K562 (cell line): Measurements from ENCODE around the gene ATP5PD. TPM values are rescaled to one million over a fixed set of nuclear protein-coding genes. Genes with fewer than 3 reads are reported as not detected.

Source experiments
- ATAC-seq: fragments of 200-7000 bp; cut with Tn5 transposase; 3 replicates; pipeline ENCODE4 v1.9.1; 2020; ENCODE audit warnings: moderate library complexity
- BruUV-seq: library from RNA; stranded (reverse); fragments of 400-500 nt; replicated peaks from 2 replicates; lab custom pipeline; 2021; lab: Mats Ljungman, UMichigan
- CTCF ChIA-PET: fragments of 300-600 bp; formaldehyde crosslinking; extraction: SDS; loops from one replicate; lab custom pipeline; 2021; ENCODE audit warnings: low intra/inter-chr PET ratio; lab: Yijun Ruan, JAX
- POLR2A ChIA-PET: fragments of 300-600, 350-650 bp; sonication (Branson Sonifier 250); formaldehyde crosslinking; extraction: SDS; loops from one replicate; lab custom pipeline; 2021; ENCODE audit warnings: antibody characterized with exemption, inconsistent platforms; lab: Yijun Ruan, JAX
- DNase-seq, 4 experiments: peaks; one replicate each; pipeline versions ENCODE4 v3.0.0 to v3.0.0-alpha.2; 2011 to 2018; ENCODE audit warnings: low spot score in 3 of 4, mixed read lengths in 3 of 4; ENCODE audit errors: extremely low read depth in 1 of 4
- FAIRE-seq: peaks from 2 replicates; lab custom pipeline; 2011; peaks lifted over from hg19 to GRCh38; lab: Jason Lieb, UNC
- H2AFZ ChIP-seq: 2 replicates; pipeline ENCODE4 v1.6.0; 2011; ENCODE audit warnings: low read depth, low read length, control low read depth, inconsistent platforms
- H3K27ac ChIP-seq: fragments of 200-600 bp; 3 replicates; pipeline ENCODE4 v1.8.0; 2011; ENCODE audit warnings: low read depth, mild to moderate bottlenecking, control low read depth, inconsistent platforms, low read length, moderate library complexity, mixed read lengths; ENCODE audit errors: extremely low read depth
- H3K27me3 ChIP-seq, 2 experiments: fragments of 300-600 bp in 1 of 2; 2 replicates in 1 of 2; 3 replicates in 1 of 2; pipeline versions ENCODE4 v1.6.0 to v1.8.0; 2011; ENCODE audit warnings: inconsistent platforms in 2 of 2, low read length in 2 of 2, mild to moderate bottlenecking in 1 of 2, mixed read lengths in 1 of 2, moderate library complexity in 1 of 2; ENCODE audit not compliant: control insufficient read depth in 2 of 2, insufficient read depth in 2 of 2
- H3K36me3 ChIP-seq: fragments of 300-600 bp; 3 replicates; pipeline ENCODE4 v1.8.0; 2011; ENCODE audit warnings: mild to moderate bottlenecking, low read length, inconsistent platforms; ENCODE audit not compliant: control insufficient read depth, insufficient read depth
- H3K4me1 ChIP-seq, 2 experiments: fragments of 200-600 bp in 1 of 2; replicated peaks in 1 of 2; 2 replicates in 1 of 2; 3 replicates in 1 of 2; pipeline versions ENCODE4 v1.5.1 to v1.8.0; 2011; ENCODE audit warnings: inconsistent platforms in 2 of 2, low read length in 2 of 2, mild to moderate bottlenecking in 1 of 2, mixed read lengths in 1 of 2, moderate library complexity in 1 of 2; ENCODE audit not compliant: control insufficient read depth in 2 of 2, insufficient read depth in 2 of 2
- H3K4me2 ChIP-seq: 2 replicates; pipeline ENCODE4 v1.6.1; 2011; ENCODE audit warnings: low read length, control low read depth, inconsistent platforms, mixed read lengths; ENCODE audit not compliant: insufficient read depth
- H3K4me3 ChIP-seq: fragments of 200-600 bp; sonication (generic), shearing (Covaris generic); 2 replicates; pipeline ENCODE4 v1.5.1; 2016; ENCODE audit warnings: control low read depth, inconsistent platforms
- H3K79me2 ChIP-seq: fragments of 200-600 bp; 3 replicates; pipeline ENCODE4 v1.8.0; 2011; ENCODE audit warnings: low read length, inconsistent platforms; ENCODE audit not compliant: control insufficient read depth, insufficient read depth
- H3K9ac ChIP-seq, 2 experiments: 2 replicates each; pipeline versions ENCODE4 v1.6.0 to v1.6.1; 2011; ENCODE audit warnings: low read depth in 2 of 2, low read length in 2 of 2, control low read depth in 1 of 2, inconsistent platforms in 1 of 2, mild to moderate bottlenecking in 1 of 2, mixed read lengths in 1 of 2; ENCODE audit not compliant: insufficient read depth in 1 of 2
- H3K9me1 ChIP-seq: one replicate; pipeline ENCODE4 v1.6.0; 2011; ENCODE audit warnings: inconsistent platforms, mild to moderate bottlenecking, low read length, moderate library complexity; ENCODE audit not compliant: control insufficient read depth, insufficient read depth
- H3K9me3 ChIP-seq: replicated peaks from 2 replicates; pipeline ENCODE4 v1.5.1; 2011; ENCODE audit warnings: low read depth, low read length, inconsistent platforms; ENCODE audit not compliant: control insufficient read depth, insufficient read depth
- H4K20me1 ChIP-seq: replicated peaks from 2 replicates; pipeline ENCODE4 v1.6.1; 2011; ENCODE audit warnings: low read length, inconsistent platforms, mixed read lengths; ENCODE audit not compliant: control insufficient read depth, insufficient read depth
- BMI1 ChIP-seq: fragments of 150-350 bp; IDR thresholded peaks from 2 replicates; pipeline ENCODE4 v1.6.1; 2014; ENCODE audit warnings: low read length
- FUS ChIP-seq: fragments of 200-400 bp; formaldehyde crosslinking; optimal IDR thresholded peaks from 2 replicates; pipeline ENCODE3; 2017; ENCODE audit warnings: low read depth, low read length
- POLR2A ChIP-seq: fragments of 450-650 bp; conservative IDR thresholded peaks from 2 replicates; pipeline ENCODE4 v1.6.1; 2016
- SIX5 ChIP-seq, 2 experiments: IDR thresholded peaks; 2 replicates each; pipeline ENCODE4 v1.6.1; 2011; ENCODE audit warnings: low read length in 2 of 2, borderline replicate concordance in 1 of 2, low read depth in 1 of 2, mild to moderate bottlenecking in 1 of 2, moderate library complexity in 1 of 2; ENCODE audit not compliant: insufficient read depth in 1 of 2
- SOX6 ChIP-seq: fragments of 450-650 bp; IDR thresholded peaks from 2 replicates; pipeline ENCODE4 v1.6.1; 2014; ENCODE audit warnings: mild to moderate bottlenecking
- SRF ChIP-seq, 2 experiments: fragments of 250-450, 450-650 bp in 1 of 2; sonication (Bioruptor Pico) in 1 of 2; sonication (generic) in 1 of 2; formaldehyde crosslinking; IDR thresholded peaks; 2 replicates each; pipeline versions ENCODE4 v1.5.0 to v1.5.1; 2020 to 2022; ENCODE audit warnings: mild to moderate bottlenecking in 1 of 2, missing genetic modification reagents in 1 of 2
- TAF1 ChIP-seq: IDR thresholded peaks from 2 replicates; pipeline ENCODE4 v1.6.1; 2011; ENCODE audit warnings: mild to moderate bottlenecking, low read length, moderate library complexity; ENCODE audit not compliant: insufficient read depth, control insufficient read depth, severe bottlenecking; ENCODE audit errors: extremely low read depth
- TEAD1 ChIP-seq, 2 experiments: fragments of 450-650 bp in 1 of 2; sonication (generic) in 1 of 2; formaldehyde crosslinking; IDR thresholded peaks; 2 replicates each; pipeline versions ENCODE4 v1.4.0 to v1.8.0; 2020 to 2022; ENCODE audit warnings: mild to moderate bottlenecking in 2 of 2, missing genetic modification reagents in 1 of 2
- ZBTB34 ChIP-seq: fragments of 250-450 bp; sonication (Bioruptor Pico); IDR thresholded peaks from 2 replicates; pipeline ENCODE4 v1.8.0; 2021; ENCODE audit warnings: mild to moderate bottlenecking, moderate library complexity
- ZEB2 ChIP-seq: fragments of 450-650 bp; IDR thresholded peaks from 2 replicates; pipeline ENCODE4 v1.6.1; 2016
- ZNF316 ChIP-seq: fragments of 450-650 bp; IDR thresholded peaks from 2 replicates; pipeline ENCODE4 v1.6.1; 2016
- ZNF444 ChIP-seq: fragments of 250-450 bp; sonication (Bioruptor Pico); IDR thresholded peaks from 2 replicates; pipeline ENCODE4 v1.4.0; 2020; ENCODE audit warnings: mild to moderate bottlenecking, moderate library complexity
- ZNF740 ChIP-seq, 3 experiments: fragments of 200-800 bp in 1 of 3; sonication (Bioruptor generic) in 1 of 3; sonication (generic) in 1 of 3; formaldehyde crosslinking in 1 of 3; IDR thresholded peaks; 2 replicates each; pipeline versions ENCODE4 v1.6.1 to v1.8.0; 2016 to 2022; ENCODE audit warnings: mild to moderate bottlenecking in 2 of 3, missing compliant biosample characterization in 2 of 3, missing genetic modification characterization in 2 of 3, missing genetic modification reagents in 1 of 3
- WGBS: fragments of 100-300 bp; shearing (Covaris generic); methylation state at CpG from one replicate; pipeline ENCODE4 v1.1.6; 2016; ENCODE audit warnings: low coverage, mixed read lengths; ENCODE audit not compliant: insufficient coverage; ENCODE audit errors: missing lambda C conversion rate; 5-methylcytosine and 5-hydroxymethylcytosine counted together
- in situ Hi-C: fragments of 300-500 bp; cut with MboI; formaldehyde crosslinking; loops from 4 replicates; pipeline ENCODE4 v1.15.0; 2018; ENCODE audit warnings: inconsistent platforms, mixed read lengths
- intact Hi-C: fragments of 100-400 bp; cut with micrococcal nuclease; formaldehyde crosslinking; loops from 2 replicates; pipeline ENCODE4 v1.14.2; 2022
- polyA plus RNA-seq, 8 experiments: library from polyadenylated mRNA; depleted of rRNA in 4 of 8; stranded (reverse) in 5 of 8; unstranded in 3 of 8; fragments of >200 nt; fragmentation: Nextera tagmentation in 2 of 8; fragmentation: Illumina TruSeq in 1 of 8; extraction: Ambion mirVana in 2 of 8; extraction: Trizol in 1 of 8; gene quantifications; 2 replicates each; pipeline versions ENCODE4 v1.2.1 to v1.2.3, GENCODE V29; 2011 to 2014; ENCODE audit warnings: inconsistent platforms in 1 of 8, missing spikeins in 1 of 8
- total RNA-seq, 7 experiments: library from RNA; depleted of rRNA in 6 of 7; stranded (reverse); fragments of >200 nt in 6 of 7; fragmentation: Illumina TruSeq in 2 of 7; extraction: Trizol in 2 of 7; gene quantifications; 2 replicates each; pipeline versions ENCODE4 v1.2.1 to v1.2.3, GENCODE V29; 2011 to 2021; ENCODE audit warnings: low replicate concordance in 1 of 7
- TF ChIP-seq, protein P1 (sequence below): fragments of 450-650 bp; IDR thresholded peaks from 2 replicates; pipeline ENCODE4 v1.6.1; 2017; ENCODE audit warnings: antibody characterized with exemption, mild to moderate bottlenecking

The ATP5PD gene
- total and polyA plus RNA-seq, 9 of the 15 experiments (the other 6 are each of a cell fraction or from before 2014, with no cell fraction given), result 271 to 828 (median 432) TPM

DNA sequence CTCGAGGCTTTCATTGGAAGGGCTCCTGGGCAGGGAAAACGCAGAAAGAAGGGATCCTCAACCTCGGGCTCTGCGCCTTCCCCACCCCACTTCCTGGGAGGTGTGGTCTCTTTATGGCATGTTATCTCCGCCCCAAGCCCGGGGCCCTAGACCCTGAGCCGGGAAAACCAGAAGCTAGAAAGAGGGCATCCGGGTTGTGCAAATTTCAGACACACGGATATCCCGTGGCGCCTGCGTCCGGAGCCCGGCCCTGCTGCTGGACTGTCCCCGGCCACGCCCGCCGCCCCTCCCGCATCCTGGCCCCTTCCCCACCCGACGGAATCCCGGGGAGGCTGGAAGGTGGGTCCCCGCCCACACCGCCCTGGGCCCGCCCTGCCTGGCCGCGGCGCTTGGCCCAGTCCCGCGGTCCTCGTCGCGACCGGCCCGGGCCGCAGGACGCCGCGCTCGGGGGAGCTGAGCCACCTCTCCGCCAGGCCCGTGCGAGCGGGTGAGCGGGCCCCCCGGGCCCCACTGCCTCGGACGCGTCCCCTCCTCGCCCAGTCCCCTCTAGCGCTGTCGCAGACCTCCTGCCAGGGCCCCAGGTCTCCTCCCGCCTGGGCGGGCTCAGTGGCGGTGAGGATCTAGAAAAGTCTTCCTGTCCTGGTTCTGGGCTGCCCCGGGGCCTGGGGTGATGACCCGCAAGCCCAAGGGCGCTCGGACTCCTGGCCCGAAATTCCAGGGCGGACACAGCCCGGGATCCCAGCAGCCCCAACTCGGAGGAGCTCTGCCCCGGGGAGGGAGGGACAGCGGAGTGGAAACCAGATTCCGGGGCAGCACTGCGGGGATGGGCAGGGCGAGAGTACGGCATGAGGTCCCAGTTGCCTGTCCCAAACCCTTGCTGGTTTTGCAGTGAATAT lies 41.0 kb upstream of the ATP5PD start, which contains the start of gene SLC16A5:
TSS of gene SLC16A5 (plus strand) at position 397 of the 896 bp plus-strand sequence. CDS start 5,683 bp downstream, outside the sequence.
- intact Hi-C loops, result no loop called here
- Histone ChIP-seq H3K4me1 (peaks cover 54 to 59% of the 10 kb centered on the region in 2 experiments), H3K4me3 (peak within 1 kb of the TSS; percentile 34), H3K9me1 (peaks cover 5% of the 10 kb centered on the region), H3K9me3 (no peaks in the 10 kb centered on the region), H3K79me2 (no peaks in the 10 kb centered on the region; the same call in 2 of the 3 replicates), H3K27ac (peak within 1 kb of the TSS; percentile 84), H4K20me1 (no peaks in the 10 kb centered on the region), H3K4me2 (peak within 1 kb of the TSS; percentile 90), H3K27me3 (no peaks in the 10 kb centered on the region; a peak in 1 of 5 replicates), H3K36me3 (no peaks in the 10 kb centered on the region), H3K9ac (peak within 1 kb of the TSS; percentile 71 to 88), H2AFZ (peak within 1 kb of the TSS; percentile 91)
- FAIRE-seq (peak; percentile 69), DNase-seq (peak; percentile 85 to 96 (median 92)), ATAC-seq (peak; percentile 88)
- ChIA-PET CTCF (interaction anchor here (0.6 kb wide), 1 partner anchor 27 kb away, joined by 3 read pairs; no protein-coding TSS in a partner anchor), POLR2A (interaction anchor here (0.7 to 3.0 kb wide), 7 partner anchors 9 to 27 kb away, joined by 3 to 11 read pairs (median 4); no protein-coding TSS in a partner anchor)
- WGBS, result 35% methylated on average over 18 of the region's 69 CpGs
- in situ Hi-C loops, result no loop called here
- TSS peak; percentile 58 for BruUV-seq
- peak in 1 of 2 experiments; percentile 82; a peak in 2 of 4 replicates for TF ChIP-seq TEAD1 (CRISPR knock-in tag; IDR thresholded peaks at IDR 0.05)
- TF ChIP-seq FUS, result no peak
- no peak for TF ChIP-seq ZEB2
- TF ChIP-seq SOX6, result 0 out of 2 replicates have a peak, but pooled peaks have one; percentile 16
- peak; percentile 71 for TF ChIP-seq POLR2A
- TF ChIP-seq BMI1, result no peak
- peak; percentile 35; the same call in 1 of the 2 replicates for TF ChIP-seq ZNF316
- peak in 1 of 2 experiments; percentile 55; a peak in 1 of 4 replicates for TF ChIP-seq SRF (CRISPR knock-in tag; IDR thresholded peaks at IDR 0.05)
- TF ChIP-seq ZNF444 (CRISPR knock-in tag), result no peak
- TF ChIP-seq ZNF740 (CRISPR knock-in tag; IDR thresholded peaks at IDR 0.05), result no peak
- no peak for TF ChIP-seq ZNF740 (tag; IDR thresholded peaks at IDR 0.05)
- no peak for TF ChIP-seq SIX5 (IDR thresholded peaks at IDR 0.05; ENCODE audit: borderline replicate concordance in 1 of 2, insufficient read depth in 1 of 2, low read depth in 1 of 2, low read length in 2 of 2)
- peak; percentile 29 for TF ChIP-seq TAF1
- no peak for TF ChIP-seq ZBTB34 (CRISPR knock-in tag)
- TF ChIP-seq, protein P1, sequence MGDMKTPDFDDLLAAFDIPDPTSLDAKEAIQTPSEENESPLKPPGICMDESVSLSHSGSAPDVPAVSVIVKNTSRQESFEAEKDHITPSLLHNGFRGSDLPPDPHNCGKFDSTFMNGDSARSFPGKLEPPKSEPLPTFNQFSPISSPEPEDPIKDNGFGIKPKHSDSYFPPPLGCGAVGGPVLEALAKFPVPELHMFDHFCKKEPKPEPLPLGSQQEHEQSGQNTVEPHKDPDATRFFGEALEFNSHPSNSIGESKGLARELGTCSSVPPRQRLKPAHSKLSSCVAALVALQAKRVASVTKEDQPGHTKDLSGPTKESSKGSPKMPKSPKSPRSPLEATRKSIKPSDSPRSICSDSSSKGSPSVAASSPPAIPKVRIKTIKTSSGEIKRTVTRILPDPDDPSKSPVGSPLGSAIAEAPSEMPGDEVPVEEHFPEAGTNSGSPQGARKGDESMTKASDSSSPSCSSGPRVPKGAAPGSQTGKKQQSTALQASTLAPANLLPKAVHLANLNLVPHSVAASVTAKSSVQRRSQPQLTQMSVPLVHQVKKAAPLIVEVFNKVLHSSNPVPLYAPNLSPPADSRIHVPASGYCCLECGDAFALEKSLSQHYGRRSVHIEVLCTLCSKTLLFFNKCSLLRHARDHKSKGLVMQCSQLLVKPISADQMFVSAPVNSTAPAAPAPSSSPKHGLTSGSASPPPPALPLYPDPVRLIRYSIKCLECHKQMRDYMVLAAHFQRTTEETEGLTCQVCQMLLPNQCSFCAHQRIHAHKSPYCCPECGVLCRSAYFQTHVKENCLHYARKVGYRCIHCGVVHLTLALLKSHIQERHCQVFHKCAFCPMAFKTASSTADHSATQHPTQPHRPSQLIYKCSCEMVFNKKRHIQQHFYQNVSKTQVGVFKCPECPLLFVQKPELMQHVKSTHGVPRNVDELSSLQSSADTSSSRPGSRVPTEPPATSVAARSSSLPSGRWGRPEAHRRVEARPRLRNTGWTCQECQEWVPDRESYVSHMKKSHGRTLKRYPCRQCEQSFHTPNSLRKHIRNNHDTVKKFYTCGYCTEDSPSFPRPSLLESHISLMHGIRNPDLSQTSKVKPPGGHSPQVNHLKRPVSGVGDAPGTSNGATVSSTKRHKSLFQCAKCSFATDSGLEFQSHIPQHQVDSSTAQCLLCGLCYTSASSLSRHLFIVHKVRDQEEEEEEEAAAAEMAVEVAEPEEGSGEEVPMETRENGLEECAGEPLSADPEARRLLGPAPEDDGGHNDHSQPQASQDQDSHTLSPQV, result peak; percentile 56; the same call in 1 of the 2 replicates
